HEK293 (cell line): ENCODE data around the gene STMN1.

Experiments used
- CTCF ChIA-PET: fragments of 350-600 bp; formaldehyde crosslinking; extraction: SDS; loops from one replicate; lab custom pipeline; 2021; ENCODE audit warnings: antibody characterized with exemption; lab: Yijun Ruan, JAX
- POLR2A ChIA-PET: fragments of 300-600 bp; formaldehyde crosslinking; extraction: SDS; loops from one replicate; lab custom pipeline; 2020; ENCODE audit warnings: antibody characterized with exemption, inconsistent platforms; lab: Yijun Ruan, JAX
- H3K27ac ChIP-seq: fragments of 200-500 bp; sonication (Bioruptor generic); 2 replicates; pipeline ENCODE4 v1.5.1; 2014; ENCODE audit warnings: low read depth, low read length, control low read depth, inconsistent platforms; ENCODE audit errors: extremely low read depth
- H3K36me3 ChIP-seq, 2 experiments: fragments of 200-500 bp in 1 of 2; sonication (Bioruptor generic) in 1 of 2; 1 replicate in 1 of 2; 2 replicates in 1 of 2; pipeline ENCODE4 v1.5.1; 2014 to 2017; ENCODE audit warnings: inconsistent platforms in 2 of 2, low read length in 2 of 2; ENCODE audit not compliant: control insufficient read depth in 2 of 2, insufficient read depth in 1 of 2
- H3K4me1 ChIP-seq: fragments of 200-500 bp; sonication (Bioruptor generic); 2 replicates; pipeline ENCODE4 v1.5.1; 2014; ENCODE audit warnings: mild to moderate bottlenecking, low read length, inconsistent platforms; ENCODE audit not compliant: control insufficient read depth, insufficient read depth
- H3K4me3 ChIP-seq: 2 replicates; pipeline ENCODE4 v1.5.1; 2011; ENCODE audit warnings: low read depth, mild to moderate bottlenecking, control low read depth, low read length, moderate library complexity
- H3K9me3 ChIP-seq: fragments of 200-500 bp; sonication (Bioruptor generic); 2 replicates; pipeline ENCODE4 v1.5.1; 2014; ENCODE audit warnings: low read depth, low read length, inconsistent platforms; ENCODE audit not compliant: control insufficient read depth, insufficient read depth
- HOXC10 ChIP-seq: sonication (generic); formaldehyde crosslinking; IDR thresholded peaks from 2 replicates; pipeline ENCODE4 v1.8.1; 2023; ENCODE audit warnings: mild to moderate bottlenecking, missing genetic modification reagents
- KLF7 ChIP-seq: fragments of 450-650 bp; formaldehyde crosslinking; IDR thresholded peaks from 2 replicates; pipeline ENCODE4 v1.5.1; 2016; ENCODE audit warnings: missing biosample characterization, missing genetic modification characterization, borderline replicate concordance
- KLF9 ChIP-seq: fragments of 450-650 bp; formaldehyde crosslinking; IDR thresholded peaks from 2 replicates; pipeline ENCODE4 v1.5.1; 2016; ENCODE audit warnings: missing biosample characterization, missing genetic modification characterization, low read depth
- PRDM1 ChIP-seq: fragments of 450-650 bp; formaldehyde crosslinking; IDR thresholded peaks from 2 replicates; pipeline ENCODE4; 2016; ENCODE audit warnings: missing biosample characterization, missing genetic modification characterization
- SP7 ChIP-seq: fragments of 450-650 bp; formaldehyde crosslinking; IDR thresholded peaks from 2 replicates; pipeline ENCODE4 v1.5.1; 2016; ENCODE audit warnings: missing biosample characterization, missing genetic modification characterization
- ZFP3 ChIP-seq: fragments of 450-650 bp; formaldehyde crosslinking; IDR thresholded peaks from 2 replicates; pipeline ENCODE4 v1.5.1; 2016; ENCODE audit warnings: low read depth, missing biosample characterization, missing genetic modification characterization
- ZNF121 ChIP-seq: fragments of 450-650 bp; formaldehyde crosslinking; IDR thresholded peaks from 2 replicates; pipeline ENCODE4 v1.5.1; 2016; ENCODE audit warnings: missing biosample characterization, missing genetic modification characterization
- ZNF19 ChIP-seq: fragments of 450-650 bp; formaldehyde crosslinking; IDR thresholded peaks from 2 replicates; pipeline ENCODE4; 2016; ENCODE audit warnings: missing biosample characterization, missing genetic modification characterization, low read depth
- ZNF26 ChIP-seq: fragments of 450-650 bp; formaldehyde crosslinking; IDR thresholded peaks from 2 replicates; pipeline ENCODE4 v1.5.1; 2016; ENCODE audit warnings: missing biosample characterization, missing genetic modification characterization
- ZNF423 ChIP-seq: fragments of 450-650 bp; formaldehyde crosslinking; IDR thresholded peaks from 2 replicates; pipeline ENCODE4 v1.5.1; 2016; ENCODE audit warnings: missing biosample characterization, missing genetic modification characterization
- ZNF624 ChIP-seq: fragments of 450-650 bp; formaldehyde crosslinking; IDR thresholded peaks from 2 replicates; pipeline ENCODE4 v1.5.1; 2017; ENCODE audit warnings: missing biosample characterization, missing genetic modification characterization
- ZNF654 ChIP-seq: fragments of 450-650 bp; formaldehyde crosslinking; IDR thresholded peaks from 2 replicates; pipeline ENCODE4 v1.5.1; 2016; ENCODE audit warnings: low read depth, missing biosample characterization, missing genetic modification characterization
- TF ChIP-seq, protein P1 (sequence below): fragments of 450-650 bp; IDR thresholded peaks from 2 replicates; pipeline ENCODE4 v1.5.1; 2018; ENCODE audit warnings: missing biosample characterization, mild to moderate bottlenecking, missing genetic modification characterization
- TF ChIP-seq, protein P2 (sequence below): fragments of 450-650 bp; formaldehyde crosslinking; conservative IDR thresholded peaks from 2 replicates; pipeline ENCODE4 v1.5.1; 2016; ENCODE audit warnings: low read depth, missing biosample characterization, missing genetic modification characterization

STMN1 gene

DNA sequence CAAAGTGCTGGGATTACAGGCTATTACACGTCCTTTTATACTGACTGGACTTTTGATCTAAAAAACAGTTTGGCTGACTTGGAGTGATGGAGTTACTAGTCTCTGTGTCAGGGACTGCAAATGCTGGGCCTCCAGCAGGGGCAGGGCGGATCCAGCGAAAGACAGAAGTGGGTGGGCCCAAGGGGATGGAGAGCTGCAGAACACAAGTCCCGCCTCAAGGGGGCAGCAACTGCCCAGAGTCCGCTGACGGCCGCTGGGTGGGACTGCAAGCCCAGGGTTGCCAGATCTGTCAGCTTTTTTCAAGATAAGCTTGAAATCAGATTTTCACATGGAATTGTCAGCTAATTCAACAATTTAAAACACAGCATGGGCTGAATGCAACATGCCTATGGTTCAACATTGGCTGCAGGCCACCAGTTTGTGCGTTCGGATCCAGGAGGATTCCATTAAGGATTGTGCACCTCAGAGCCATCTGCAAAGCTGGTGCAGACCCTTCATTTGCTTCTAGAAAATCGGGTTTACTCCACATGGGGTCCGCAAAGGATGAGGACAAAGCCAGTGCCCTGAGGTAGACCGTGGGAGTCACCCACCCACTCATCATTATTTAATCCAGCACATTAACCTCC lies 10.7 kb downstream of the STMN1 start (continued):
- TF ChIP-seq, protein P1, sequence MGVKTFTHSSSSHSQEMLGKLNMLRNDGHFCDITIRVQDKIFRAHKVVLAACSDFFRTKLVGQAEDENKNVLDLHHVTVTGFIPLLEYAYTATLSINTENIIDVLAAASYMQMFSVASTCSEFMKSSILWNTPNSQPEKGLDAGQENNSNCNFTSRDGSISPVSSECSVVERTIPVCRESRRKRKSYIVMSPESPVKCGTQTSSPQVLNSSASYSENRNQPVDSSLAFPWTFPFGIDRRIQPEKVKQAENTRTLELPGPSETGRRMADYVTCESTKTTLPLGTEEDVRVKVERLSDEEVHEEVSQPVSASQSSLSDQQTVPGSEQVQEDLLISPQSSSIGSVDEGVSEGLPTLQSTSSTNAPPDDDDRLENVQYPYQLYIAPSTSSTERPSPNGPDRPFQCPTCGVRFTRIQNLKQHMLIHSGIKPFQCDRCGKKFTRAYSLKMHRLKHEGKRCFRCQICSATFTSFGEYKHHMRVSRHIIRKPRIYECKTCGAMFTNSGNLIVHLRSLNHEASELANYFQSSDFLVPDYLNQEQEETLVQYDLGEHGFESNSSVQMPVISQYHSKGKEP (tag by site-specific recombination) = peak; percentile 18; the same call in 1 of the 2 replicates
- TF ChIP-seq ZFP3 (tag by site-specific recombination) (no peak), ZNF121 (tag by site-specific recombination) (peak; percentile 42; the same call in 1 of the 2 replicates), KLF9 (tag by site-specific recombination) (peak; percentile 74), ZNF654 (peak; percentile 74), HOXC10 (CRISPR knock-in tag) (no peak)

GRCh38 chr1:25893116-25893515 lies 13.1 kb downstream of the STMN1 start:
- H3K36me3 ChIP-seq = peaks cover 0 to 32% of the 10 kb centered on the region in 2 experiments; a peak in 2 of 3 replicates
- CTCF ChIA-PET = interaction anchor here (0.6 to 3.3 kb wide), 9 partner anchors 10 to 251 kb away, joined by 3 to 13 read pairs (median 5); partner anchors contain the start of gene PAFAH2
- no peaks in the 10 kb centered on the region for H3K9me3 ChIP-seq
- H3K4me1 ChIP-seq = no peaks in the 10 kb centered on the region
- peak; percentile 54; the same call in 1 of the 2 replicates for TF ChIP-seq PRDM1 (tag by site-specific recombination)
- TF ChIP-seq ZNF26 = no peak
- H3K4me3 ChIP-seq = no peak overlapping the region
- H3K27ac ChIP-seq = no peak overlapping the region
- POLR2A ChIA-PET = interaction anchor here (1.0 kb wide), 1 partner anchor 18 kb away, joined by 3 read pairs; the partner anchor contains the start of gene PAQR7

- H3K9me3 ChIP-seq = no peaks in the 10 kb centered on the region
- ChIA-PET POLR2A (interaction anchor here (0.6 to 1.1 kb wide), 7 partner anchors 13 to 133 kb away, joined by 3 to 11 read pairs (median 4); no protein-coding TSS in a partner anchor), CTCF (interaction anchor here (0.6 to 3.3 kb wide), 3 partner anchors 68 to 144 kb away, joined by 5 to 13 read pairs (median 8); partner anchors contain the start of gene PAFAH2)
- H3K4me1 ChIP-seq = no peaks in the 10 kb centered on the region
- H3K4me3 ChIP-seq = no peak overlapping the region
- TF ChIP-seq KLF9 (tag by site-specific recombination) (no peak), ZNF423 (tag by site-specific recombination) (no peak), ZFP3 (tag by site-specific recombination) (no peak), ZNF19 (no peak), SP7 (tag by site-specific recombination) (no peak), KLF7 (tag by site-specific recombination) (no peak), ZNF624 (tag by site-specific recombination) (no peak)
- TF ChIP-seq, protein P2, sequence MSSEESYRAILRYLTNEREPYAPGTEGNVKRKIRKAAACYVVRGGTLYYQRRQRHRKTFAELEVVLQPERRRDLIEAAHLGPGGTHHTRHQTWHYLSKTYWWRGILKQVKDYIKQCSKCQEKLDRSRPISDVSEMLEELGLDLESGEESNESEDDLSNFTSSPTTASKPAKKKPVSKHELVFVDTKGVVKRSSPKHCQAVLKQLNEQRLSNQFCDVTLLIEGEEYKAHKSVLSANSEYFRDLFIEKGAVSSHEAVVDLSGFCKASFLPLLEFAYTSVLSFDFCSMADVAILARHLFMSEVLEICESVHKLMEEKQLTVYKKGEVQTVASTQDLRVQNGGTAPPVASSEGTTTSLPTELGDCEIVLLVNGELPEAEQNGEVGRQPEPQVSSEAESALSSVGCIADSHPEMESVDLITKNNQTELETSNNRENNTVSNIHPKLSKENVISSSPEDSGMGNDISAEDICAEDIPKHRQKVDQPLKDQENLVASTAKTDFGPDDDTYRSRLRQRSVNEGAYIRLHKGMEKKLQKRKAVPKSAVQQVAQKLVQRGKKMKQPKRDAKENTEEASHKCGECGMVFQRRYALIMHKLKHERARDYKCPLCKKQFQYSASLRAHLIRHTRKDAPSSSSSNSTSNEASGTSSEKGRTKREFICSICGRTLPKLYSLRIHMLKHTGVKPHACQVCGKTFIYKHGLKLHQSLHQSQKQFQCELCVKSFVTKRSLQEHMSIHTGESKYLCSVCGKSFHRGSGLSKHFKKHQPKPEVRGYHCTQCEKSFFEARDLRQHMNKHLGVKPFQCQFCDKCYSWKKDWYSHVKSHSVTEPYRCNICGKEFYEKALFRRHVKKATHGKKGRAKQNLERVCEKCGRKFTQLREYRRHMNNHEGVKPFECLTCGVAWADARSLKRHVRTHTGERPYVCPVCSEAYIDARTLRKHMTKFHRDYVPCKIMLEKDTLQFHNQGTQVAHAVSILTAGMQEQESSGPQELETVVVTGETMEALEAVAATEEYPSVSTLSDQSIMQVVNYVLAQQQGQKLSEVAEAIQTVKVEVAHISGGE = no peak
- peaks cover 0 to 20% of the 10 kb centered on the region in 2 experiments; a peak in 2 of 3 replicates for H3K36me3 ChIP-seq
- H3K27ac ChIP-seq = no peak overlapping the region
Observed at GRCh38 chr1:25891606-25892005, 14.6 kb downstream of the STMN1 start.
